SHP77 treated with DMSO at 0.1 percent for 48 hours (cell line): Measurements from ENCODE around the gene MEPE.

Experiments
- DNase-seq: peaks from one replicate; lab custom pipeline; 2025; lab: John Stamatoyannopoulos, UW

Gene MEPE

GRCh38 chr4:87840149-87840548 is 7.4 kb downstream of the MEPE start:
- no peak for DNase-seq

- DNase-seq: peak; percentile 26
Observed at GRCh38 chr4:87843936-87844335, 11.2 kb downstream of the MEPE start.

GRCh38 chr4:87844452-87844851 is 11.7 kb downstream of the MEPE start:
- DNase-seq: no peak

- no peak for DNase-seq
Observed at GRCh38 chr4:87846226-87846625, 13.5 kb downstream of the MEPE start.

- peak; percentile 46 for DNase-seq
Observed at GRCh38 chr4:87848622-87849351, 16.0 kb downstream of the MEPE start.

GRCh38 chr4:87849612-87850011 is 16.8 kb downstream of the MEPE start:
- DNase-seq: no peak

- DNase-seq: no peak
Observed at GRCh38 chr4:87851332-87851731, 18.6 kb downstream of the MEPE start.

- DNase-seq: no peak
Observed at GRCh38 chr4:87851953-87852352, 19.2 kb downstream of the MEPE start.

GRCh38 chr4:87853108-87853507 is 20.3 kb downstream of the MEPE start:
- DNase-seq: no peak

GRCh38 chr4:87853891-87854290 is 21.1 kb downstream of the MEPE start:
- DNase-seq: no peak

GRCh38 chr4:87855559-87855958 is 22.8 kb downstream of the MEPE start:
- DNase-seq: no peak

- no peak for DNase-seq
Observed at GRCh38 chr4:87856816-87857215, 24.0 kb downstream of the MEPE start.

- no peak for DNase-seq
Observed at GRCh38 chr4:87857789-87858188, 25.0 kb downstream of the MEPE start.

- no peak for DNase-seq
Observed at GRCh38 chr4:87862236-87862635, 29.5 kb downstream of the MEPE start.

GRCh38 chr4:87863486-87863885 is 30.7 kb downstream of the MEPE start:
- no peak for DNase-seq

GRCh38 chr4:87864321-87864720 is 31.6 kb downstream of the MEPE start:
- DNase-seq: no peak

- DNase-seq: no peak
Observed at GRCh38 chr4:87865288-87865687, 32.5 kb downstream of the MEPE start.

GRCh38 chr4:87865960-87866598 is 33.3 kb downstream of the MEPE start:
- no peak for DNase-seq

GRCh38 chr4:87868522-87868921 is 35.8 kb downstream of the MEPE start:
- no peak for DNase-seq

- DNase-seq: no peak
Observed at GRCh38 chr4:87872028-87872427, 39.3 kb downstream of the MEPE start.

GRCh38 chr4:87875191-87875590 is 42.4 kb downstream of the MEPE start:
- DNase-seq: no peak

GRCh38 chr4:87880106-87880505 is 47.3 kb downstream of the MEPE start:
- DNase-seq: no peak

- no peak for DNase-seq
Observed at GRCh38 chr4:87881115-87881514, 48.3 kb downstream of the MEPE start.

GRCh38 chr4:87882321-87882720 is 49.6 kb downstream of the MEPE start:
- no peak for DNase-seq
